Mesothelial cell of epicardium (in vitro differentiated cells): ENCODE data around the gene NDUFB2. TPM values are rescaled to one million over a fixed set of nuclear protein-coding genes. Genes with fewer than 3 reads are reported as not detected.

ENCODE experiments used
- DNase-seq, 2 experiments: peaks; one replicate each; pipeline ENCODE4 v3.0.0; 2021; ENCODE audit warnings: low spot score in 2 of 2; ENCODE audit not compliant: unreplicated experiment in 2 of 2
- H3K27ac Mint-ChIP-seq: 2 replicates; pipeline ENCODE4 v1.8.0; 2021; ENCODE audit warnings: mixed read lengths
- H3K27me3 Mint-ChIP-seq: 2 replicates; pipeline ENCODE4 v1.8.0; 2021; ENCODE audit warnings: low read depth, mixed read lengths
- H3K36me3 Mint-ChIP-seq: 2 replicates; pipeline ENCODE4 v1.8.0; 2021; ENCODE audit warnings: mixed read lengths
- H3K4me1 Mint-ChIP-seq: 2 replicates; pipeline ENCODE4 v1.8.0; 2021; ENCODE audit warnings: mixed read lengths
- H3K4me3 Mint-ChIP-seq: 2 replicates; pipeline ENCODE4 v1.8.0; 2021; ENCODE audit warnings: mild to moderate bottlenecking, moderate library complexity, mixed read lengths
- H3K9me3 Mint-ChIP-seq: 2 replicates; pipeline ENCODE4 v1.8.0; 2021; ENCODE audit warnings: mixed read lengths
- total RNA-seq: library from RNA; stranded (reverse); gene quantifications from 3 replicates; pipeline ENCODE4 v1.2.1, GENCODE V29; 2021
- TF ChIP-seq, protein P1 (sequence below): fragments of 200-600 bp; sonication (generic); IDR thresholded peaks from one replicate; pipeline ENCODE4 v1.5.0; 2021; ENCODE audit warnings: antibody characterized with exemption; ENCODE audit not compliant: unreplicated experiment

Gene NDUFB2
- total RNA-seq, 1 donor from 2014 or later, result 115 TPM

DNA sequence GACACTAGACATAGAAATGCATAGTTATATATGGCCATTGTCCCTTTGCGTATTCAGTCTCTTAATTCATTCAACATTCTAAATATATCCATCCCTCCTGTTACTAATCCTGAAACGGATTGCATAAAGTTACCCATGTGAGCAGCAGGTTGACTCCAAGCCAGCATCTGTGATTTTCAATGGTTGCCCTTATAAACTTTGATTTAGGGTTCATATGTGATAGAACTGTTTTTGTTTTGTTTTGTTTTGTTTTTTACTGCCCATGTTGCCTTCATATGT lies 42.5 kb upstream of the NDUFB2 start:
- no peak for DNase-seq
- Mint-ChIP-seq H3K4me1 (peaks cover 25% of the 10 kb centered on the region), H3K36me3 (no peaks in the 10 kb centered on the region), H3K27ac (no peak overlapping the region), H3K27me3 (no peaks in the 10 kb centered on the region), H3K4me3 (no peak overlapping the region), H3K9me3 (no peaks in the 10 kb centered on the region)
- TF ChIP-seq, protein P1, sequence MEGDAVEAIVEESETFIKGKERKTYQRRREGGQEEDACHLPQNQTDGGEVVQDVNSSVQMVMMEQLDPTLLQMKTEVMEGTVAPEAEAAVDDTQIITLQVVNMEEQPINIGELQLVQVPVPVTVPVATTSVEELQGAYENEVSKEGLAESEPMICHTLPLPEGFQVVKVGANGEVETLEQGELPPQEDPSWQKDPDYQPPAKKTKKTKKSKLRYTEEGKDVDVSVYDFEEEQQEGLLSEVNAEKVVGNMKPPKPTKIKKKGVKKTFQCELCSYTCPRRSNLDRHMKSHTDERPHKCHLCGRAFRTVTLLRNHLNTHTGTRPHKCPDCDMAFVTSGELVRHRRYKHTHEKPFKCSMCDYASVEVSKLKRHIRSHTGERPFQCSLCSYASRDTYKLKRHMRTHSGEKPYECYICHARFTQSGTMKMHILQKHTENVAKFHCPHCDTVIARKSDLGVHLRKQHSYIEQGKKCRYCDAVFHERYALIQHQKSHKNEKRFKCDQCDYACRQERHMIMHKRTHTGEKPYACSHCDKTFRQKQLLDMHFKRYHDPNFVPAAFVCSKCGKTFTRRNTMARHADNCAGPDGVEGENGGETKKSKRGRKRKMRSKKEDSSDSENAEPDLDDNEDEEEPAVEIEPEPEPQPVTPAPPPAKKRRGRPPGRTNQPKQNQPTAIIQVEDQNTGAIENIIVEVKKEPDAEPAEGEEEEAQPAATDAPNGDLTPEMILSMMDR, result no peak

DNA sequence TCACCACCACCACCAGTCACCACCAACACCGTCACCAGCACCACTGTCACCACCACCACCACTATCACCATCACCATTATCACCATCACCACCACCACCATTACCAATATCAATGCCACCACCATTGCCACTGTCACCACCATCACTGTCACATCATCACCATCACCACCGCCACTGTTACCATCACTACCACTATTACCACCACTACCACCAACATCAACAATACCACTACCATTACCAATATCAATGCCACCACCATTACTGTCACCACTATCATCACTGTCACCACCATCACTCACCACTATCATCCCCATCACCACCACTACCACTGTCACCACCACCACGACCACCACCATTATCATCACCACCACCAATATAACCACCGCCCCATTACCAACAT lies 41.8 kb upstream of the NDUFB2 start:
- H3K27me3 Mint-ChIP-seq, result no peaks in the 10 kb centered on the region
- peaks cover 25% of the 10 kb centered on the region for H3K4me1 Mint-ChIP-seq
- H3K27ac Mint-ChIP-seq, result no peak overlapping the region
- no peaks in the 10 kb centered on the region for H3K9me3 Mint-ChIP-seq
- no peak for DNase-seq
- no peak overlapping the region for H3K4me3 Mint-ChIP-seq
- no peaks in the 10 kb centered on the region for H3K36me3 Mint-ChIP-seq
- TF ChIP-seq, protein P1, result no peak

DNA sequence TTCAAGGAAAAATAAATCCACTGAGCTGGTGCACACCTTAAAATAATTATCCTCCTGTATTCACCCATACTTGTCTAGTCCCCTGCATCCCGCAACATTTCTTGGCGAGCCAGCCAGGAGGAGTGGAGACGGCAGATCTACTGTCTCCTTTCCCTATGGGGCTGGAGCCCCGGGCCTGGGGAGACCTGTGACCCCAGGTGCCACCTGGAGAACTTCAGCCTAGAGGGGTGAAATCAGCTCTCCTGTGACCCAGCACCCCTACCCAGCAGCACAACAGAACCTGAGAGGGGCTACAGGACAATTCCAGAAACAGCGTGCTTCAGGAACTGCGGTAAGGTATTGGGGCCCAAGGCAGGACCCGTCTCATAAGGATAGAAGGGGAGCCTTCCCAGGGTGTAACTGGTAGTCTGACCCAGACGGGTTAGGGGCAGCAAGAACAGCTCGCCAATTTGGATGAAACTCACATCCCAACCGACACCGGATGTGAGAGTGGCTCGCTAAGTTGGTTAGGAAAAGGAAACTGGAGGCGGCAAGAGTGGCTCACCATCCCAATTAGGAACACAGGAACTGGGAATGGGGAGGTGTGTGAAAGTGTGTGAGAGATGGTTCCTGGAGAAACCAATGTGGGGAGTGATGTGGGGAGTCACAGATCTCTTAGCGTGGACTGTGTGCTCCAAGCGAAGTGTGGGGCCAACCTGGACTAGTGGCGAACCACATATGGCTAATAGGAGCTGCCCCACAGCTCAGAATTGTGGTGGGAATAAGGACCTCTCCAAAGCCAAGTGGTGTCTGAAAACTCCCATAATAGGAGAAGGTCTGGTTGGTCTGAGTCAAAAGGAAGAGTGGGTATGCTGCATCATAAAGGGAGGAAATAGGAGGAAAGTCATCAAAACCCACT lies 40.7 kb upstream of the NDUFB2 start:
- DNase-seq, result no peak
- peak overlapping the region; percentile 96 for H3K27ac Mint-ChIP-seq
- H3K9me3 Mint-ChIP-seq, result no peaks in the 10 kb centered on the region
- TF ChIP-seq, protein P1, result no peak
- H3K4me1 Mint-ChIP-seq, result peaks cover 25% of the 10 kb centered on the region
- H3K4me3 Mint-ChIP-seq, result no peak overlapping the region
- no peaks in the 10 kb centered on the region for H3K27me3 Mint-ChIP-seq
- no peaks in the 10 kb centered on the region for H3K36me3 Mint-ChIP-seq

DNA sequence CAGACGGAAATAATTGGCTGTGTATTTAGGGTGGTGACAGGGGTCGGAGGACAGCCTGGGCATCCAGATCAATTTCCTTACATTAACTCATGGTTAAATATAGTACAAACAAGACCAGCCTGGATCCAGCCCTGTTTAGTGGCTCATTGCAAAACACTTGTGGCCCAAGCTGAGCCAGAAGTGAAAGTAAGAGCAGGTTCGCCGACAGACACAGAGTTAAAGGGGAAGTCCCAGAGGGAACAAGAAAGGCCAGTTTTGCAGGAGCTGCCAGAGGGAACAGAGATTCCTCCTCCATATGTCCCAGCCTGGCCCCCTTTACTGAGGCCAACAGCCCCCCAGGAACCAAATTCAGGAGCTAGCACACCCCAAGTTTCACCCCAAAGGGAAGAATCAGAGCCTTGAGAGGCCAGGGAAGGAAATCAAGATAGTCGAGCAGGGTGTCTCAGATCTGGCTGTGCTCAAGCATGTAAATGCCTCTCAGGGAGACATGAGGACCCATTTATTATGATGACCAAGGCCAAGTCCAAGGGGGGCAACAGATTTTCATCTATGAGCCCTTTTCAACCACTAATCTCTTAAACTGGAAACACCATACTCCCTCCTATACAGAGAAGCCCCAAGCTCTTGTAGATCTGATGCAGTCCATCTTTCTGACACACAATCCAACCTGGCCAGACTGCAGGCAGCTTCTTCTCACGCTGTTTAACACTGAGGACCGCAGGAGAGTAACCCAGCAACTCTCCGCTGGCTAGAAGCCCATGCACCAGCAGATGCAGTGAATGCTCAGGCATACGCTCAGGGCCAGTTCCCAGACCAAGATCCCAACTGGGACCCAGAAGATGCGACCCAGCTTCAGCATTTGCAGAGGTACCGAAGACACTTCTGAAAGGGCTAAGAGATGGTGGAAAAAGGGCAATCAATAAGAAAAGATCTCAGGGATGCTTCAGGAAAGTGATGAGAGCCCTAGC lies 39.7 kb upstream of the NDUFB2 start:
- Mint-ChIP-seq H3K27me3 (no peaks in the 10 kb centered on the region), H3K36me3 (no peaks in the 10 kb centered on the region), H3K27ac (peak overlapping the region; percentile 96), H3K9me3 (no peaks in the 10 kb centered on the region), H3K4me1 (peaks cover 22% of the 10 kb centered on the region), H3K4me3 (peak overlapping the region; percentile 45)
- peak in 1 of 2 experiments; percentile 47 for DNase-seq
- TF ChIP-seq, protein P1, result no peak

DNA sequence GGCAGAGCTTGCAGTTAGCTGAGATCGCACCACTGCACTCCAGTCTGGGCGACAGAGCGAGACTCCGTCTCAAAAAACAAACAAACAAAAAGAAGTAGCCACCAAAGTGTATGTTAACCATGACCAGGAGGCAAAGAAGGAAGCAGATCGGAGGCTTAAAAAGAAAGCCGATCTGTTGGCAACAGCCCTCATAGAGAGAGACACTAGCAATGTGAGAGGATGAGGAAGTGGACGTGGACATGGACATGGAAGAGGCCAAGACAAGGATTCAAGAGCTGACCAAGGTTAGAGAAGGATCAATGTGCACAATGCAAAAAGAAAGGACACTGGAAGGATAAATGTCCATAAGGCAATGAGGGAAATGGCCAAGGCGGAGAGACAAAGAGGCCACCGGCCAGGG lies 38.6 kb upstream of the NDUFB2 start:
- no peaks in the 10 kb centered on the region for H3K27me3 Mint-ChIP-seq
- H3K9me3 Mint-ChIP-seq, result no peaks in the 10 kb centered on the region
- no peak overlapping the region for H3K27ac Mint-ChIP-seq
- DNase-seq, result no peak
- peaks cover 22% of the 10 kb centered on the region for H3K4me1 Mint-ChIP-seq
- H3K4me3 Mint-ChIP-seq, result no peak overlapping the region
- no peaks in the 10 kb centered on the region for H3K36me3 Mint-ChIP-seq
- TF ChIP-seq, protein P1, result no peak
